Dermis blood vessel endothelial cell (primary cell): Measurements from ENCODE around the gene DHRS7B. TPM values are rescaled to one million over a fixed set of nuclear protein-coding genes. Genes with fewer than 3 reads are reported as not detected.
A peak's percentile ranks its signal among the peaks of the same experiment; 100 is the strongest.

ENCODE experiments used
- DNase-seq: peaks from one replicate; pipeline ENCODE4 v3.0.0; 2010
- total RNA-seq: library from RNA; depleted of rRNA; stranded (reverse); fragments of >200 nt; gene quantifications from 2 replicates; pipeline ENCODE4 v1.2.3, GENCODE V29; 2014

DHRS7B gene
- total RNA-seq, 1 donor from 2014 or later, result 22.0 TPM

DNA sequence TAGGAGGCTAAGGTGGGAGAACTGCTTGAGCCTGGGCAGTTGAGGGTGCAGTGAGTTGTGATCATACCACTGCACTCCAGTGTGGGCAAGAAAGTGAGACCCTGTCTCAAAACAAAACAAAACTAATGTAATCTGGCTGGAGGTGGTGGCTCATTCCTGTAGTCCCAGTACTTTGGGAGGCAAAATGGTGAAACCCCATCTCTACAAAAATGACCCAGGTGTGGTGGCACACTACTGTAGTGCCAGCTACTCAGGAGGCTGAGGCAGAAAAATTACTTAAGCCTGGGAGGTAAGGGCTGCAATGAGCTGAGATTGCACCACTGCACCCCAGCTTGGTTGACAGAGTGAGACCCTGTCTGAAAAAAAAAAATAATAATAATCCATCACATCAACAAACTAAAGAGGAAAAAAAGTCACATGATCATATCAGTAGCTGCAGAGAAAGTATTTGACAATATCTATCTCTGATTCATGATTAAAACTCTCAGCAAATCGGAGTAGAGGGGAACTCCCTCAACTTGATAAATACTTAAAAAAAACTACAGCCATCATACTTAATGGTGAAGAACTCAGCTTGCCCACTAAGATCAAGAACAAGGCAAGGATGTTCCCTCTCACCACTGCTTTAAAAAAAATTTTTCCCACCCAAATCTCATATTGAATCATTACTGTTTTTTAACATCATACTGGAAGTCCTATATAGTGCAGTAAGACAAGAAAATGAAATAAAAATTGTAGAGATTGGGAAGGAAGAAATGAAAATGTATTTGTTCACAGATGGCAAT is 31.0 kb downstream of the DHRS7B start:
- DNase-seq, result no peak

DNA sequence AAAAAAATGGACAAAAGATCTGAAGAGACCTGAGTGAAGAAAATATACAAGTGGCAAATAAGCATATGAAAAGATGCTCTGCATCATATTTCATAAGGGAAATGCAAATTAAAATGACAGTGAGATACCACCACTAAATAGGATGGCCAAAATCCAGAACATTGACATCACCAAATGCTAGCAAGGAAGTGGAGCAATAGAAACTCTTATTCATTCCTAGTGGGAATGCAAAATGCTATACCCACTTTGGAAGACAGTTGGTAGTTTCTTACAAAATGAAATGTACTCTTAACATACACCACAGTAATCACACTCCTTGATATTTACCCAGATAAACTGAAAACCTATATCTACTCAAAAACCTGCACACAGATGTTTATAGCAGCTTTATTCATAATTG is 33.6 kb downstream of the DHRS7B start:
- no peak for DNase-seq

DNA sequence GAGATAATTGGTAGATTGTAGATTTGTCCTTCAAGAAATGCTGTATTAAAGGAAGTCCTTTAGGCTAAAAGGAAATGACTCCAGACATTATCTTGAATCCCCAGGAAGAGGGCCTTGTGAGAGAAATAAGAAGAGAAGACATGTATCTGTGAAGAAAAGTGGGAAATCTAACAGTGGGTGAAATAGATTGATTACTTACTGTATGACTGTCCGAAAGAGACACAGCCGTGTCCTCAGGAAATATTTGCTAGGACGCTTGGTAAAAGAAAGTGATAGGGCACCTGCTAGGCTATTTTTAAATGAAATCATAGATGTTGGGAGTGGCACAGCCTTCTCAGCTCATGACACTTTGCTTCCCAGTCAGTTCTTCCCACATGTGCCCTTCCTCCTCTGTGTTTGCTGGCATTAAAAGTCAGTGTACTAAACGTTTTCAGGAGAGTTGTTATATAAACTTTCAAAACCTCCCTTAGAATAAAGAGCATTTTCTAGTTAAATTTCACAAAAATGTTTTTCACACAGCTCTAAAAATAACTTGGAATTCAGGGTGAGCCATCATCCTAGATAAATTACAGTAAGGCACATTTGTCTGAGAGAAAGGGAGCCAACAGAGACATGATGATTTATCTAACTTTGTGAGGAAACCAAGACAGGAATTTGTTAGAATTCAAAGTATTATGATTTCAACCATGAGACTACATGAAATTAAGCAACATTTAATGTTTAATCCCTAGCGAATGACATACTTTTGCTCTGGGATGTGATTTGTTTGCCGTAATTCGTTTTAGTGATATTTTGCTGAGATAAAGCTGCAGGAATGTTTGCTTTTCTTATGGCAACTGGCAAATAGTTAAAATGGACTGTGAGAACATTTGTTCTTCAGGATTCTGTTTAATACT is 35.0 kb downstream of the DHRS7B start:
- DNase-seq, result peak; percentile 22

DNA sequence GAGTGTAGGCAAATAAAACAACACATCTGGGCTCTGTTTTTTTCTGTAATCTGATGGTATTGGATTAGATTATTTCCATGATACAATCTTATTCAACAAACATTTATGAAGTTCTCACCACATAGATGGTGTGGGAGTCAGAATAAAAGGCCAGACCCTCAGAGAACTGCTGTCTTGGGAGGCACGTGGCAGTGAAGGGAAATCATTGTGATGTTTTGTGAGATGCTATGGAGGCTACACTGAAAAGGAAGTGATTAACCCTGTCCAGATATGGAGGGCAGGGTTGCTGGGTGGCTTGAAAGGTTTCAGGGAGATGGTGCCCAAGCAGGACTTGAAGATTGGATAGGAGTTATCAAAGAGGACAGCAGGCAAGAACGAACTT is 35.6 kb downstream of the DHRS7B start:
- peak; percentile 25 for DNase-seq

DNA sequence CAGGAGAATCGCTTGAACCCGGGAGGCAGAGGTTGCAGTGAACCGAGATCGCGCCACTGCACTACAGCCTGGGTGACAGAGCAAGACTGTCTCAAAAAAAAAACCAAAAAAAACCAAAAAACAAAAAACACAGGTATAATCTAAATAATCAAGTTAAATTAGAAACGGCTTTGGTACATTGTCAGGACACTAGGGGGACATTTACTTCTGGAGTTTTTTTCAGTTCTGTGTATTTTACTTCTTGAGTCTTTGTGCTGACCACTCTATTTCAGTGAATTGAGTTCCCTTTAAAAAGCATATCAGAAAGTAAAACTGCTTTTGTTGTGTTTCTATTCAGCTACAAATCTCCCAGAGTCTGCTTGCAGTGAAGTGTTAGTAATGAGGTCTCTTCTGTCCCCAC is 36.3 kb downstream of the DHRS7B start:
- no peak for DNase-seq

DNA sequence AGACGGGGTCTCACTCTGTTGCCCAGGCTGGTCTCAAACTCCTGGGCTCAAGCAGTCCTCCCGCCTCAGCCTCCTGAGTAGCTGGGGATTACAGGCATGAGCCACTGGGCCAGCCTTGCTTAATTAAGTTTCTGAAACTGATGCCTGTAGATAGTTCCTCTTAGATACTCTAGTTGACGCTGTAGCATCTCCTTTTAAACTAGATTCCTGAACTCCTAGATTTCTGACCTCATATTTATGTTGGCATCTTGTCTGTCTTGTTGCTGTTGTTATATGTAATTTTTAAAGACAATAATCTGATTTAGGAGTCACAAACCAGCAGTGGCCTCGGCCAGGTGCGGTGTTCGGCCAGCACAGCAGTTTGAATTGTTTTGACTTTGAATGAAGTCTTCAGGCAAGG is 37.5 kb downstream of the DHRS7B start:
- DNase-seq, result no peak

DNA sequence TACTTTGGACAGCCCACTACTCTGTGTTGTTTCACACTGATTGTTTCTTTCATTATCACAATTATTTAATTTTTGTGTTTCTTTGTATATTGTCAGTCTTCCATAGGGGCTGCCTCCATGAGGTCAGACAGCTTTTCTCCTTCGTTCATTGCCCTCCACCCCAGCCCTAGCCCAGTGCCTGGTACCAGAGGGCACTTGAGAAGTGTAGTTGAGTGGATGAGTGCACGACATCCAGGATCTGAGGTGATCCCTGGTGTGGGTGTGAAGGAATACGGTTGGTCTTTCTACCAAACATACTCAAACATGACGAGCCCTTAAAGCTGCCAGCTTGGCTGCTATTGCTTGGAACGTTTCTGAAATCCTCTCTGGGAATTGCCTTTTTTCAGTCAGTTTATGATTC is 37.9 kb downstream of the DHRS7B start:
- DNase-seq, result no peak

DNA sequence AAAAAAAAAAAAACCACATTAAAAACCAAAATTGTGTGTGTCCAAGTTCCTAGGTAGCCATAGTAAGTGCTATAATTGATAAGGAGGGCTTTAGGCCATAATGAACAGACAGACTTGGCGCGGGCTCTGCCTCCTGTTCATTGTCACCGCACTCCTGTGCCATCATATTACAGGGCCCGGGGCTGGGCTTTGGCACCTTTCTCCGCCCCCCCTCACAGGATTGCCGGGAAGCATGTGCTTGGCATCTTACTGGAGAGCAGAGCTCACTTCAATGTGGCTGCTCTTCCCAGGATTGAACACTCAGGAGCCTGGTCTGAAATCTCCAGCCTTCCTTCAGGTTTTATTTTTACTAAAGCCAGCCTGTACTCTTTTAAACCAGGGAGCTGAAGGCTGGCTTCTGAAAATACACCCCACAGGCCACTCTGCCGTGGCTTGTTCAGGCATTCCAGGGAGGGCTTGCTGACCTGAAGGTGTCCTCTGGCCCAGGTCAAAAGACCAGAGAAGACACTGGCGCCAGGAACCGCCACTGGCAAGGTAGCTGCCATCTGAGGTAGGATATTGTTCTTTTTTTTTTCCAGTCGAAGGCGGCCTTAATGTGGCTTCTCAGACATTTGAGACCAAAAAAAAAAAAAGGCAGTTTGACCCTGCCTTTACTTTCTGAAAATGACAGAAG is 39.3 kb downstream of the DHRS7B start:
- DNase-seq, result no peak

DNA sequence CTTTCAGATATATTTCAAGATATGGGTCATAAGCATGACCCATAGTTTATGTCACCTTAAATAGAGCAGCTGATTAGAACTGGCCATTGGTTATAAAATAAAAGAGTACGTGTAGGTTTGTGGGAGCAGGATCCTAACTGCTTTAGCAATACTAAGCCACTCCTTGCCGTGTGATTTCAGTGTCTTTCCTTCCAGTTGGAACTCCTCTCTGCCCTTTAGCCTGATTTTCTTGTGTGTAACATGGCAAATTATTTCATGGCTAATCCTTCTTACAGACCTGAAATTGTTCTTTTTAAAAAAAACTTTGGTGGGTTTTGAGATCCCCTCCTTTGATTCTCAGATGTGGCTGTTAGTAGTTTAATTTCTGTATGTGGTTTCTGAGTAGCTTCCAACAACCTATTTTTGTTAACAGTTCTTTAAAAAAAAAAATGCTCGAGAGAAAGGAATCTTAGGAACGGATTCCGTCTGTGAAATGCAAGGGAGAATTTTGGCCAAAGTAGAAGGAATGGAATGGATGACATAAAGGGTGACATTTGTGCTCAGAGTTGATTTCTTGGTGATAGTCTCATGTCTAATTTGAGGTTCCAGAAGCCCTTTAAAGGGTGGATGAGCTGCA is 39.9 kb downstream of the DHRS7B start:
- DNase-seq, result no peak

DNA sequence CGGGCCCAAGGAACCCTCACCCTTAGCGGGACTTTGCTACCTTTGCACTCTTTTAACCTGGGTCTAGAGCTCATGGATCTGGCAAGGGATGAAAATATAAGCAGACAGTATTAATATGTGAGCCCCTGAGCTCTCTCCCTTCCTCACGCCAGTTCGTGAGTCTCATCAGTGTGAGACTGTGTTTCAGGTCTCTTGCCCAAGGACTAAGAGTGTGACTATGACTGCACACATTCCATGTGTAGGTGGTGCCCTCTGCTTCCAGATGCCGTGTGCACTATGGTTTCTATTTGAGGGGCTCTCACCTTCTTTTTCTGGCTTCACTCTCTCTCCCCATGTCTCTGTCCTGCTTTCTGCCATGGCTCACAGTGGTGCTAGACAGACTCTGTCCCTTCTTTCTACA is 40.5 kb downstream of the DHRS7B start:
- no peak for DNase-seq

DNA sequence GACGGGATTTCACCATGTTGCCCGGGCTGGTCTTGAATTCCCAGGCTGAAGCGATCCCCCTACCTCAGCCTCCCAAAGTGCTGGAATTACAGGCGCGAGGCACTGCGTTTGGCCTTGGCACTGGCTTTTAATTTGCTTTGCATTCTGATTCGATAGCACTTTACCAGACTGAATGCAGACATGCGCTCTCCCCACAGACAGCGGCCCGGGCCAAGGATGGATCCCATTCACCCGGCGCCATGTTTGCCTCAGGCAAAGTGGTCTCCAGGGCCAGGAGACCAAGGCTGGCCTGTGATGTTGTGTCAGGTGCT is 41.7 kb downstream of the DHRS7B start:
- no peak for DNase-seq

DNA sequence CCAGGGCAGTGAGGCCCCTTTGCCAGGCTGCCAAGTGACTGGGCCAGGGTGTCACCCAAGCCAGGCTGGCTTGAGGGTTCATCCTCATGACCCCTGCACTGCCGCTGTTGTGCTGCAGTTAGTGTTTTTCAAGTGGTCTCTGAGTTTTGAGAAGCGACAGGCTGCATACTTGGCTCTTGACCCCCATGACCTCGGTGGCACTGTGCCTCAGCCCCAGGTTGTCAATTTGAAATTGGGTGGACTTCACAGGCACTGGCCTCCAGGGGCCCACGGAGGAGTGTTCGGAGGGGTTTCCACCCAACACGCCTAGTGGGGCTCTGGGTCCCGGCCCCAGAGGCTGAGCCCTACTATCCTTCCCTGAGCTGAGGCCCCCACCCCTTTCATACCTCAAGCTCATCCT is 42.7 kb downstream of the DHRS7B start:
- DNase-seq, result no peak

DNA sequence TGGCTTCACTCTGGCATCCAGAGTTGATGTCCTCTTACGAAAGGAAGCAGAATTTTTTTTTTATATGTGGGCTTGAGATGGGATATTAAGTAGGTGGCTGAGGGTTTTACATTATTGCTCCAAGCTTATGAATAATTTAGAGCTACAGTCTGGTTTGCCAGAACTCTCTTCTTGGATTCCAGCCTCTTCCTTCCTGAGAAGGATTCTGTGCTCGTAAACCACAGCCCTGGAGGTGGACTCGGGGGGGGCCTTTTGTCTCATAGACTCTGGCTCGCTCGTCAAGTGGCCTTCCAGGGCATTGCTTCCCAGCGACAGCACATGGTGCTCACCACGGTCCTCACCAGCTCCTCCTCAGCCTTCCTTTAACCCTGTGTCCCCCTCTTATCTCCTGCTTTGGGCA is 44.0 kb downstream of the DHRS7B start:
- no peak for DNase-seq

DNA sequence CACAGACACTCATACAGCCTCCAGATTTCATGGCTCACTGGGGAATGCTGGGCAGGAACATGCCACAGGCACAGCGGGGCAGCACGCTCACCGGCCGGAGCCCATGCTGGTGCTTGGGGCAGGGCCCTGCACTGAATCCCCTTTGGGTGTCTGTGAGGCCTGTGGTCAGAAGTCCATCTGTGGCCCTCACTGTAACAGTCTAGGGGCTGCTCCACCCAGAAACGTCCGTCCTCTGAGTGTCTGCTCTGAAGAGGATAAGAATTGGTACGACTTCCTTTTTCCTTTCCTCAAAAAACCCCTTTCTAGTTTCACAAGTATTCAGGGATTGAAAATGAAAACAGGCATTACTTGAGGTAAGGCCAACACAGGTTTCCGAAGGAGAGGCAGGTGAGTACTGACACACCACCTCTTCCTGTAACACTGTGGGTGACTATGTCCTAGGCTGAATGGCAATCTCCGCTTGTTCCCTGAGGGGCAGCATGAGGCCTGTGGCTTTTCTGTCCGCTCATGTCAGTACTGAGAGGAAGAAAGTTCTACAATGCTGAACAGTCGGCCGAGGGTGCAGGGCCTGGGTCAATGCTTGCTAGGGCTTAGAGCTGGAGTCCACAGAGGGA is 44.7 kb downstream of the DHRS7B start:
- no peak for DNase-seq

DNA sequence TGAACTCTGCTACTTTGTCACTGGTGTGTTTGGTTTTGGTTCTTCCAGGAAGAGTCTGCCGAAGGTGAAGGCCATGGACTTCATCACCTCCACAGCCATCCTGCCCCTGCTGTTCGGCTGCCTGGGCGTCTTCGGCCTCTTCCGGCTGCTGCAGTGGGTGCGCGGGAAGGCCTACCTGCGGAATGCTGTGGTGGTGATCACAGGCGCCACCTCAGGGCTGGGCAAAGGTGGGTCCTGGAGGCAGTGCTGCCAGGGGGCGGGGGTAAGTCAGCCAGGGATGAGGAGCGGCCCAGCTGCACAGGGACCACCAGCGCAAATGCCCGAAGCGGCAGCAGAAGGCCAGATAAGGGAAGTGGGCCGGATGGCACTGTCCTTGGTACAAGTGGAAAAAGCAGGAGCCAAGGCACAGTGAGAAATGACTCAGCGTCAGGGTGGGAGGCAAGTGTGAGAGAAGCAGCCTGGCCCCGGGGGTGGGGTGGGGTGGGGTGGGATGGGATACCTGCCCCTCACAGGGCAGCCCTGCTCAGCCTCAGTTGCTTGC is 45.3 kb downstream of the DHRS7B start:
- no peak for DNase-seq

DNA sequence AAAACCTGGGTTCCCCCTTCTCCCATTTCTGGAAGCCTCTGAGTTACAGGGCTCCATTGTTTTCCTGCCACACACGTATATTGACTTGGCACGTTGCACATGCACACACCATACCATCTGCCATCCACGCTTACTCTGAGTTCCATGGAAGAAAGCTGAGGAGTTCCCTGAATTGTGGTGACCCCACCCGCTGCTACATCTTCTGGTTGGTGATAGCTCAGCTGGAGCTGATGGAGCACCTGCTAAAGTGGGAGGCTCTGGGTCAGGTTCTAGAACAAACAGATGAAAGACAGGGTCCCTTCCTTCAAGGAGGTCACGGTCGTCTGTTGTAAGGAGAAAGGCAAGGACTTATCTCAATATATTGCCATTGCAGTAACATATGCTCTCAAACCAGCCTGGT is 46.1 kb downstream of the DHRS7B start:
- DNase-seq, result no peak

DNA sequence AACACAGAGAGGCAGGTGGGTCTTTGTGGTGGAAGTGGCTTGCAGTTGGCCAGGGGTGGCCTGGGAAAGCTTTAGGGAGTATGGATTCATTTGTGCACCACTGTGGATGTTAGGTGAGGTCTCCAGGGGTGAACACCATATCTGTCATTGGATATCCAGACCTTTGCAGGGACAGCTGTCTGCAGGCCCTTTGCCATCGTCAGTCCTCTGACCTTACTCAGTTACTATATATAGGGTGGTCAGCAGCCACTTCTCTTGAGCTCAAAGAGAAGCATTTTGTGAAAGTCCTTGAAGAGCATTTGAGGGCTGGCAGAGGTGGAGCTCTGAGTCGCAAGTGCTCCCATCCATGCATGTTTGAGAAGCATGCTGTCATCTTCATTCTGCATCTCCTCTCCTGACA is 46.8 kb downstream of the DHRS7B start:
- no peak for DNase-seq

DNA sequence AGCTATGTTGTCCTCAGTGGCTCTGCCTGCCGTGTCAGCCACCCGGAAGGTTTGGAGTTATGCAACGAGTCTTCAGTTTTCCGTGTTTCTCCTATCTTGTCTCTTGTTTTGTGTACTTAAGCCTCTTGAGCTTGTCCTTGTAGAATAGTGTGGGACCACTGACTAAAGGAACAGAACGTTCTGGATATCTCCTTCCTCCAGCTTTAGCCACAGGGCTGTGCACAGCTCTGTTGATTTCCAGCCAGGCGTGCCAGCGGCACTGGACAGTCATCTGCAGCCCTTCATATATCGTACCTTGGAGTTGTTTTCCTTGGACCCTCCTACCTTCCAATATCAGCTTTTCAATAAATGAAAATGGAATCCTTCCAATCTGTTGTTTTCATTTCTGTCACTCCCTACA is 47.4 kb downstream of the DHRS7B start:
- no peak for DNase-seq

DNA sequence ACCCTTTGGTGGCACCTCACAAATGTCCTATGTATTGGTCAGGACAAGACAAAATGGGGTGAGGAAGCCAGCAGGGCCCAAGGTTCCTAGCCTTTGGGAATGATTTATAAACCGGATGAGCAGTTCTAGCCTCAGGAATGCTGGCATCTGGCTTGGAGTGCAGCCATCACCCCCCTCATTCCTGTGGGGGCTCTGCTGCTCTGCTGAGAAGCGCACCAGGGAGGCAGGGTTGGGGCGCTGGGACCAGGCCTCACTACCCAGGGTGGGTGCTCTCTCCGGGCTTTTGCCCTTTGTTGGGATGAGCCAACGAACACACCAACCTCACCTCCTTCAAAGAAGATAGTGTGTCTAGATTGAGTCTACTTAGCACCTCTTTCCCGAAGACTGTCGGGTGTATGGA is 47.9 kb downstream of the DHRS7B start:
- peak; percentile 36 for DNase-seq

DNA sequence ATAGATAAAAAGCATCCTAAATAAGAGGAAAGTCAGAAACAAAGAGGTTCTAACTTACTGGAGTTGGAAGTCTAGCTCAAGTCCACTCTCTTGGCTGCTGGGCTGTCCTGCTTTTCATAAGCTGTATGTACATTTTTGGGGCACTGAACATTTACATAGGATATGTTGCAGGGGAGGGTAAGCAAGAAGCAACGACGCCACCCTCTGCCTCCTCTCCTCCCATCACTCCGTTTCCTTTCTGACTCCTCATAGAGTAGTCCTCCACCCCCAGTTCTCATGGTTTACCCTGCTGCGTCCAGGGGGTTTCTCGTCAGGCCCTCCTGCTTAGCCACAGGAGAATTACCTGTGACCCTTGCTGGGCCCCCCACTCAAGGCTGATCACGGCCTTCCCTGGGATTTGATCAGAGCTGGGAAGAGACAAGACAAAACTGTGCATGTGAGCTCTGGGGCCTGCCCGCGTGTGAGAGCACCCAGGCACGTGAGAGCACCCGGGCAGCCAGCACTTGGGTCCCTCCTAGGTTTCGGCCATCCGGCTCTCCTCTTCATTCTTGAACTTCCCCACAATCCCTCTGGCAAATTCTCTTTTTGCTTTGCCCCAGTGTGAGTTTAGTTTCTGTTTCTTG is 50.1 kb downstream of the DHRS7B start:
- DNase-seq, result no peak

DNA sequence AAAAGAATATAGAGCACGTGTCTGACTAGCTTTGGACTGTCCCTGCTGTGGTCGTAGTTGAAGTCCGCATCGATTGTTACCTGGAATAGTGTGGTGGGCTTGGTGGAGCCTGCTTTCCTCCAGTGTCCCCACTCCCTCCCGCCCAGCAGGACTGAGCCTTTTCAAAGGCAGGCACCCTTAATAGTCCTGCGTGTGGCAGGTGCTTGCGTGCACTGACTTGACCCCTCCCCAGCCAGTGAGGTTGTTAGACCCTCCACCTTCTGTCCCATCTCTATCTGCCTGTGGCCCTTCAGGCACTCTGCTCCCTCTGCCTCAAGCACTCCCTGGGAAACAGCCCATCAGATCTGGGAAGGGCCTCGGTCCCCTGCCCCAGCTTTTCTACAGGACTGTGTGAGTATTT is 50.6 kb downstream of the DHRS7B start:
- DNase-seq, result no peak
